Caco-2 (cell line): ENCODE results near the gene ANKRD26. TPM values are rescaled to one million over a fixed set of nuclear protein-coding genes. Genes with fewer than 3 reads are reported as not detected.

ENCODE experiments used
- BruUV-seq: library from RNA; stranded (reverse); fragments of 400-500 nt; replicated peaks from 2 replicates; lab custom pipeline; 2021; lab: Mats Ljungman, UMichigan
- CTCF ChIA-PET: fragments of 300-600 bp; sonication (Branson Sonifier 250); formaldehyde crosslinking; loops from one replicate; lab custom pipeline; 2022; ENCODE audit warnings: antibody characterized with exemption; lab: Charles Lee
- POLR2A ChIA-PET: fragments of 300-600 bp; sonication (Branson Sonifier 250); formaldehyde crosslinking; loops from one replicate; lab custom pipeline; 2022; ENCODE audit warnings: antibody characterized with exemption; lab: Charles Lee
- DNase-seq, 2 experiments: peaks; one replicate each; pipeline versions ENCODE4 v3.0.0 to v3.0.0-alpha.2; 2020 to 2022
- H3K27me3 ChIP-seq: replicated peaks from 2 replicates; pipeline ENCODE4 v1.6.0; 2011; ENCODE audit warnings: low read length; ENCODE audit not compliant: control insufficient read depth, insufficient read depth
- H3K36me3 ChIP-seq: 2 replicates; pipeline ENCODE4 v1.5.1; 2011; ENCODE audit warnings: low read length; ENCODE audit not compliant: control insufficient read depth, insufficient read depth
- H3K4me1 ChIP-seq: fragments of 250-450 bp; sonication (Bioruptor Pico); 2 replicates; pipeline ENCODE4 v1.5.1; 2020; ENCODE audit warnings: mild to moderate bottlenecking
- H3K4me3 ChIP-seq: 2 replicates; pipeline ENCODE4 v1.5.1; 2011; ENCODE audit warnings: low read depth, mild to moderate bottlenecking, control low read depth, low read length
- H3K9me3 ChIP-seq: fragments of 250-450 bp; sonication (Bioruptor Pico); 2 replicates; pipeline ENCODE4 v1.5.1; 2020; ENCODE audit warnings: mild to moderate bottlenecking, moderate library complexity
- H3K27ac Mint-ChIP-seq: one replicate; pipeline ENCODE4 v1.8.0; 2022; ENCODE audit warnings: mixed read lengths; ENCODE audit not compliant: unreplicated experiment
- H3K27me3 Mint-ChIP-seq: one replicate; pipeline ENCODE4 v1.8.0; 2022; ENCODE audit warnings: mixed read lengths; ENCODE audit not compliant: insufficient read depth, unreplicated experiment
- H3K36me3 Mint-ChIP-seq: one replicate; pipeline ENCODE4 v1.8.0; 2022; ENCODE audit warnings: mild to moderate bottlenecking, mixed read lengths; ENCODE audit not compliant: insufficient read depth, unreplicated experiment
- H3K4me1 Mint-ChIP-seq: one replicate; pipeline ENCODE4 v1.8.0; 2022; ENCODE audit warnings: low read depth, mixed read lengths; ENCODE audit not compliant: unreplicated experiment
- H3K4me3 Mint-ChIP-seq: one replicate; pipeline ENCODE4 v1.8.0; 2022; ENCODE audit warnings: mild to moderate bottlenecking, moderate library complexity, mixed read lengths; ENCODE audit not compliant: unreplicated experiment
- H3K9me3 Mint-ChIP-seq: one replicate; pipeline ENCODE4 v1.8.0; 2022; ENCODE audit warnings: mixed read lengths; ENCODE audit not compliant: unreplicated experiment
- CTCF ChIP-seq, 2 experiments: fragments of 200-600 bp in 1 of 2; IDR thresholded peaks; 1 replicate in 1 of 2; 2 replicates in 1 of 2; pipeline versions ENCODE4 v1.5.1 to v1.8.0; 2011 to 2022; ENCODE audit warnings: antibody characterized with exemption in 1 of 2, control low read depth in 1 of 2, inconsistent platforms in 1 of 2, low read depth in 1 of 2, low read length in 1 of 2, mild to moderate bottlenecking in 1 of 2, moderate library complexity in 1 of 2; ENCODE audit not compliant: insufficient read depth in 1 of 2, severe bottlenecking in 1 of 2, unreplicated experiment in 1 of 2
- intact Hi-C: fragments of 100-400 bp; cut with micrococcal nuclease; formaldehyde crosslinking; loops from one replicate; pipeline ENCODE4 v1.10.0; 2022; ENCODE audit not compliant: unreplicated experiment
- total RNA-seq: library from RNA; stranded (reverse); gene quantifications from 2 replicates; pipeline ENCODE4 v1.2.3, GENCODE V29; 2022

Gene ANKRD26
- total RNA-seq, 1 experiment from 2014 or later, result 16.2 TPM

- no peaks in the 10 kb centered on the region for H3K4me1 ChIP-seq
- Mint-ChIP-seq H3K4me1 (no peaks in the 10 kb centered on the region), H3K4me3 (no peak overlapping the region), H3K27ac (no peak overlapping the region), H3K36me3 (no peaks in the 10 kb centered on the region), H3K27me3 (peaks cover 13% of the 10 kb centered on the region), H3K9me3 (no peaks in the 10 kb centered on the region)
- intact Hi-C loops, result no loop called here
- H3K36me3 ChIP-seq, result no peaks in the 10 kb centered on the region
- POLR2A ChIA-PET, result no interaction called here
- H3K27me3 ChIP-seq, result no peaks in the 10 kb centered on the region; the same call in 1 of the 2 replicates
- no peak for TF ChIP-seq CTCF (IDR thresholded peaks at IDR 0.05; ENCODE audit: insufficient read depth in 1 of 2, low read depth in 1 of 2, low read length in 1 of 2, severe bottlenecking in 1 of 2, unreplicated experiment in 1 of 2)
- DNase-seq, result no peak
- CTCF ChIA-PET, result no interaction called here
- no peak overlapping the region for H3K4me3 ChIP-seq
- no peaks in the 10 kb centered on the region for H3K9me3 ChIP-seq
- no TSS peak for BruUV-seq
These were observed 140.0 kb downstream of the ANKRD26 start for GRCh38 chr10:26960308-26960707.

GRCh38 chr10:26959841-26960240 lies 140.5 kb downstream of the ANKRD26 start:
- H3K9me3 ChIP-seq, result no peaks in the 10 kb centered on the region
- no peak overlapping the region for H3K27ac Mint-ChIP-seq
- H3K36me3 ChIP-seq, result no peaks in the 10 kb centered on the region
- no peaks in the 10 kb centered on the region for H3K4me1 Mint-ChIP-seq
- no peaks in the 10 kb centered on the region; the same call in 1 of the 2 replicates for H3K27me3 ChIP-seq
- TF ChIP-seq CTCF (IDR thresholded peaks at IDR 0.05; ENCODE audit: insufficient read depth in 1 of 2, low read depth in 1 of 2, low read length in 1 of 2, severe bottlenecking in 1 of 2, unreplicated experiment in 1 of 2), result no peak
- peaks cover 13% of the 10 kb centered on the region for H3K27me3 Mint-ChIP-seq
- intact Hi-C loops, result no loop called here
- H3K36me3 Mint-ChIP-seq, result no peaks in the 10 kb centered on the region
- H3K4me1 ChIP-seq, result no peaks in the 10 kb centered on the region
- no peaks in the 10 kb centered on the region for H3K9me3 Mint-ChIP-seq
- POLR2A ChIA-PET, result no interaction called here
- CTCF ChIA-PET, result no interaction called here
- H3K4me3 Mint-ChIP-seq, result no peak overlapping the region
- BruUV-seq, result no TSS peak
- H3K4me3 ChIP-seq, result no peak overlapping the region
- no peak for DNase-seq

Other genes starting within 250 kb of the ANKRD26 start
- gene ABI1, start 239.5 kb downstream of the ANKRD26 start, total RNA-seq, result 89.6 and 95.8 TPM in 2 replicates
- 200 and 203 TPM in 2 replicates for gene YME1L1, start 53.9 kb upstream of the ANKRD26 start, total RNA-seq
- 40.2 and 40.5 TPM in 2 replicates for gene MASTL, start 54.9 kb upstream of the ANKRD26 start, total RNA-seq
- 36.7 and 38.3 TPM in 2 replicates for gene ACBD5, start 140.3 kb upstream of the ANKRD26 start, total RNA-seq